MM.1S (cell line): Measurements from ENCODE around the gene RHBDD1.

ENCODE experiments used
- EZH2phosphoT487 ChIP-seq: fragments of 300-600 bp; sonication (generic); IDR thresholded peaks from 2 replicates; pipeline ENCODE4 v1.6.1; 2018; ENCODE audit warnings: antibody characterized with exemption, low read length
- TF ChIP-seq, protein P1 (sequence below): fragments of 300-600 bp; sonication (generic); IDR thresholded peaks from 2 replicates; pipeline ENCODE4 v1.5.1; 2016; ENCODE audit warnings: antibody characterized with exemption, low read length, mixed read lengths

DNA sequence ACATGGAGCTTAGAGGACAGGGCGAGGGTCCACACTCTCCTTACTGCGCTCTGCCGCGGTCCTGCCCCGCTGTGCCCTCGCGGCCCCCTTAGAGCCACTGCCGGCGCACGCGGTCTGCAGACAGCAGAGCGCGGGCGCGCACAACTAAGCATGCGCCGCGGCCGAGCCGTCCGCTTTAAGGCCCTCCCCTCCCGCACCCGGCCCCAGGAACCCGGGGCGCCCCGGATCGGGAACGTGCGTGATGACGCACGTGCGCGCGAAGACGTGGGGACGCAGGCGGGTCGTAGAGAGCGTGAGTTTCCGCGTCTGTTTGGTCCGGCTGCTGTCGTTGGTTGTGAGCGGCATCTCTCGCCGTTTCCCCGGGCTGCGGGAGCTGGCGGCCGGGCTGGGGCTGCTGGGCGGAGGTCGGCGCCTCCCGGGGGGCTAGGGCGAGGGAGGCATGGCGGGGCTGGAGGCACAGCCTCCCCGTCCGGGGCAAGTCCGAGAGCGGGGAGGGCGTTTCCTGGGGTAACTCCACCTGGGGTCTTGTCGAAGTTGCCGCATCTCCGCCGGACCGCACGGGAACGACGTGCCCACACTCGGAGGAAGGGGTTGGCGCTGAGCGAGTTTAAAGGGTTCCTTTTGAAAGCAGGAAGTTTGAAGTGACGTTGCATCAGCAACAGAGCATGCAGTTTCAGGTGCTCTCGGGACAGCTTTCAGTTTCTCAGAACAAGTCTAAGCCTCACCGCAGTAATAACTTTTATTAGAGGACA lies at the start of gene RHBDD1:
- TF ChIP-seq, protein P1, sequence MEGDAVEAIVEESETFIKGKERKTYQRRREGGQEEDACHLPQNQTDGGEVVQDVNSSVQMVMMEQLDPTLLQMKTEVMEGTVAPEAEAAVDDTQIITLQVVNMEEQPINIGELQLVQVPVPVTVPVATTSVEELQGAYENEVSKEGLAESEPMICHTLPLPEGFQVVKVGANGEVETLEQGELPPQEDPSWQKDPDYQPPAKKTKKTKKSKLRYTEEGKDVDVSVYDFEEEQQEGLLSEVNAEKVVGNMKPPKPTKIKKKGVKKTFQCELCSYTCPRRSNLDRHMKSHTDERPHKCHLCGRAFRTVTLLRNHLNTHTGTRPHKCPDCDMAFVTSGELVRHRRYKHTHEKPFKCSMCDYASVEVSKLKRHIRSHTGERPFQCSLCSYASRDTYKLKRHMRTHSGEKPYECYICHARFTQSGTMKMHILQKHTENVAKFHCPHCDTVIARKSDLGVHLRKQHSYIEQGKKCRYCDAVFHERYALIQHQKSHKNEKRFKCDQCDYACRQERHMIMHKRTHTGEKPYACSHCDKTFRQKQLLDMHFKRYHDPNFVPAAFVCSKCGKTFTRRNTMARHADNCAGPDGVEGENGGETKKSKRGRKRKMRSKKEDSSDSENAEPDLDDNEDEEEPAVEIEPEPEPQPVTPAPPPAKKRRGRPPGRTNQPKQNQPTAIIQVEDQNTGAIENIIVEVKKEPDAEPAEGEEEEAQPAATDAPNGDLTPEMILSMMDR: no peak
- TF ChIP-seq EZH2phosphoT487: no peak
